GM19351 (cell line): ENCODE data around the gene NOM1.
"Not testable (repeated sequence)": the region's sequence is repeated elsewhere in the genome, so short reads cannot be mapped to it uniquely, and the experiment has no call there.

Experiments used
- ATAC-seq: cut with Tn5 transposase; IDR thresholded peaks from one replicate; pipeline ENCODE4 v1.9.1; 2021; ENCODE audit warnings: mild to moderate bottlenecking, moderate library complexity; ENCODE audit not compliant: unreplicated experiment

The NOM1 gene, protein sequence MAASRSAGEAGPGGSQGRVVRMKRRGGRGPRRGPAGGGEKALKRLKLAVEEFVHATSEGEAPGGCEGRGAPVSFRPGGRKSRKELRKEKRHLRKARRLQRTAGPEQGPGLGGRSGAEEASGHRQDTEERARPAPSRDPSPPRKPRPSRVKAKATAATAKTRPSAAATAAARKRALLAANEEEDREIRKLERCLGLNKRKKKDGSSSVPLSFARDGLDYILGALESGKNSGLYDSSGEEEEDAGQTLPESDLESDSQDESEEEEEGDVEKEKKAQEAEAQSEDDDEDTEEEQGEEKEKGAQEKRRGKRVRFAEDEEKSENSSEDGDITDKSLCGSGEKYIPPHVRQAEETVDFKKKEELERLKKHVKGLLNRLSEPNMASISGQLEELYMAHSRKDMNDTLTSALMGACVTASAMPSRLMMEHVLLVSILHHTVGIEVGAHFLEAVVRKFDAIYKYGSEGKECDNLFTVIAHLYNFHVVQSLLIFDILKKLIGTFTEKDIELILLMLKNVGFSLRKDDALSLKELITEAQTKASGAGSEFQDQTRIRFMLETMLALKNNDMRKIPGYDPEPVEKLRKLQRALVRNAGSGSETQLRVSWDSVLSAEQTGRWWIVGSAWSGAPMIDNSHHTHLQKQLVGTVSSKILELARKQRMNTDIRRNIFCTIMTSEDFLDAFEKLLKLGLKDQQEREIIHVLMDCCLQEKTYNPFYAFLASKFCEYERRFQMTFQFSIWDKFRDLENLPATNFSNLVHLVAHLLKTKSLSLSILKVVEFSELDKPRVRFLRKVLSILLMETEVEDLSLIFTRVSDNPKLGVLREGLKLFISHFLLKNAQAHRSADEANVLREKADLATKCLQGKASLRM

DNA sequence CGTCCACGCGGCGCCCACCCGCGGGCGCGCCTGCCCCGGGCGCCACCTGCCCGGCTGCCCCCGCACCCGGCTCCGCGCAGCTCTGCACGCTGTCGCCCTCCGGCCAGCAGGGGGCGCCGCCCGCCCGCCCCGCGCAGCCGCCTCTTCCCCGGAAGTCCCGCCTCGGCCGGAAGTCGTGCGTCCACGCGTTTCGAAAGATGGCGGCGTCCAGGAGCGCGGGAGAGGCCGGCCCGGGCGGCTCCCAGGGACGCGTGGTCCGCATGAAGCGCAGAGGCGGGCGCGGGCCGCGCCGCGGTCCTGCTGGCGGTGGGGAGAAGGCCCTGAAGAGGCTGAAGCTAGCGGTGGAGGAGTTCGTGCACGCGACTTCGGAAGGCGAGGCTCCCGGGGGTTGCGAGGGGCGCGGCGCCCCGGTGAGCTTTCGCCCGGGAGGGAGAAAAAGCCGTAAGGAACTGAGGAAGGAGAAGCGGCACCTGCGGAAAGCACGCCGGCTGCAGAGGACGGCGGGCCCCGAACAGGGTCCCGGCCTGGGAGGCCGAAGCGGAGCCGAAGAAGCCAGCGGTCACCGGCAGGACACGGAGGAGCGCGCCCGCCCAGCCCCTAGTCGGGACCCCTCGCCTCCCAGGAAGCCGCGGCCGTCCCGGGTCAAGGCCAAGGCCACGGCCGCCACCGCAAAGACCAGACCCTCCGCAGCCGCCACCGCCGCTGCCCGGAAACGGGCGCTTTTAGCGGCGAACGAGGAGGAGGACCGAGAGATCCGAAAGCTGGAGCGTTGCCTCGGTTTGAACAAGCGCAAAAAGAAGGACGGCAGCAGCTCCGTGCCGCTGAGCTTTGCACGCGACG, at the start of gene NOM1:
Gene NOM1 (plus strand): TSS at position 172 of the 840 bp plus-strand sequence. CDS start 26 bp downstream, at position 198.
- peak; percentile 90 for ATAC-seq

DNA sequence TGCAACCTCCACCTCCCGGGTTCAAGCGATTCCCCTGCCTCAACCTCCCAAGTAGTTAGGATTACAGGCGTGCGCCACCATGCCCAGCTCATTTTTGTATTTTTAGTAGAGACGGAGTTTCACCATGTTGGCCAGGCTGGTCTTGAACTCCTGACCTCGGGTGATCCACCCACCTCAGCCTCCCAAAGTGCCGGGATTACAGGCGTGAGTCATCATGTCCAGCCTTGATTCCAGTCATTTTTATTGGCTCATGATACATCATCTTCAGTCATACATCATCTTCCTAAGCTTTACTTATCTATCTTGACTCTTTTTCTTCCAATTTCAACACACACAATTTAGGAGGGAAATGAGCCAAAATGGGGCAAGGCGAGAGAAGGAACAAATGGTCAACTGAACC, 49.4 kb upstream of the NOM1 start:
- ATAC-seq = not testable (repeated sequence)

DNA sequence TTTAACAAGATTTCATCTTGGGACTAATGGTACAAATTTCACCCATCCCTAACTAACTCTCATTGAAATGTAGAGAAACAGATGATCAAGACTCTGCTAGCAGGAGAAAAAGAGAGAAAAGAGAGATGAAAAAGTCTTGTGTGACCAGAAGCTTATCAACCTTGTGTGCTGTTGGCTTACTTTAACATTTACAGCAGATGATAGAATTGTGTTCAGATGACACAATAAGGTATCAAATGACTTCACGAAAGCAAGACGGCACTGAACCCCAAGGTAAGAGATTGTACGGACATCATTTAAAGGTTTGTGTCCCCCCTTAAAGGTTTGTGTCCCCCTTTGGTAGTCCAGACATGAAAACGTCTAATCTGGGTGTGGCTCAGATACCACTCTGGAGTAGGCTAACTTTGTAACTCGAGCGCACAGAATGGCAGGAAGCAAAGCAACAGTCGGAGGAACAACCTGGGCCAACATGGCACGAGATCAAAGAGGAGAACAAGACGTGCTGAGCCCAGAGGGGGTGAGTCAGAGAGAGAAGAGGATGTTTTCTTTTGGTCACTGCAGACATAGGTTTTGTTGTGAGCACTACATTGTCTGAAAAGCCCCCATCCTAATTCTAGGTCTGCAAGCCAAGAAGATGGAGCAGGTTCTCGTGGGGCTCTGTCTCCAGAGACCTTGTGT, 46.1 kb upstream of the NOM1 start:
- no peak for ATAC-seq

DNA sequence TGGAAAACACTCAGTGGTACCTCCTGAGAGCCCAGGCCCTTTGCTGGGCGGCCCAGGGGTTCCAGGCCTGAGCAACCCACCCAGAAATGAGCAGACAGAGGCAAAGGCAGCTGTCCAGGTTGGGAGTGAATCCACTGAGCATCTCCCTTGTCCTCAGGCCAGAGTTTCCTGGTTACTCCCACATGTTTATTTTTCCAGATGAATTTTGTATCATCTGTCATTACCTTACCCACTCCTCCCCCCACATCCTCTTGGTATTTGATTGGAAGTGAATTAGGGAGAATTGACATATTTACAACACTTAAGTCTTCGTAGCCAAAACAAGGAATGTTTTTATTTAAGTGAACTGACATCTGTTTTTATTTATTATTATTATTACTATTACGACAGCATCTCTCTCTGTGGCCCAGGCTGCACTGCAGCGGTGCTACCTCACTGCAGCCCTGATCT, 43.3 kb upstream of the NOM1 start:
- ATAC-seq = no peak

DNA sequence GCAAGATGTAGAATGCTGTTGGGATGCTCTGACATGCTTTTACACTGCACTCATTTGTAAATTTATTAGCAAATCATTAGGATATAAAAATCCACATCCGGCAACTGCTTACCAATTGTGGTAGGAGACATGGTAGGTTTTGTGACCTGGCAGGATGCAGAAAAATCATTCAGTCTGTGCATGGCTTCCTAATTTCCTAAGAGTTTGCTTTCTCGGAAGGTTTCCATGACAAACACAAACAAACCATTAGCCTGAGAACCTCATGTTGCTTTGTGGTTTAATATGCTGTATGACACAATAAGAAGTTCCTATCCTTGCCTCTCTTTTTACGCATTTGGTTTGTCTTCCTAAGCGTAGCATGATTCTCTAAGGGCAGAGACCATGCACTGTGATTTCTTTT, 41.9 kb upstream of the NOM1 start:
- ATAC-seq = no peak

DNA sequence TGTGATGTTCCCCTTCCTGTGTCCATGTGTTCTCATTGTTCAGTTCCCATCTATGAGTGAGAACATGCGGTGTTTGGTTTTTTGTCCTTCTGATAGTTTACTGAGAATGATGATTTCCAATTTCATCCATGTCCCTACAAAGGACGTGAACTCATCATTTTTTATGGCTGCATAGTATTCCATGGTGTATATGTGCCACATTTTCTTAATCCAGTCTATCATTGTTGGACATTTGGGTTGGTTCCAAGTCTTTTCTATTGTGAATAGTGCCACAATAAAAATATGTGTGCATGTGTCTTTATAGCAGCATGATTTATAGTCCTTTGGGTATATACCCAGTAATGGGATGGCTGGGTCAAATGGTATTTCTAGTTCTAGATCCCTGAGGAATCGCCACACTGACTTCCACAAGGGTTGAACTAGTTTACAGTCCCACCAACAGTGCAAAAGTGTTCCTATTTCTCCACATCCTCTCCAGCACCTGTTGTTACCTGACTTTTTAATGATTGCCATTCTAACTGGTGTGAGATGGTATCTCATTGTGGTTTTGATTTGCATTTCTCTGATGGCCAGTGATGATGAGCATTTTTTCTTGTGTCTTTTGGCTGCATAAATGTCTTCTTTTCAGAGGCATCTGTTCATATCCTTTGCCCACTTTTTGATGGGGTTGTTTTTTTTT, 39.8 kb upstream of the NOM1 start:
- ATAC-seq = not testable (repeated sequence)

DNA sequence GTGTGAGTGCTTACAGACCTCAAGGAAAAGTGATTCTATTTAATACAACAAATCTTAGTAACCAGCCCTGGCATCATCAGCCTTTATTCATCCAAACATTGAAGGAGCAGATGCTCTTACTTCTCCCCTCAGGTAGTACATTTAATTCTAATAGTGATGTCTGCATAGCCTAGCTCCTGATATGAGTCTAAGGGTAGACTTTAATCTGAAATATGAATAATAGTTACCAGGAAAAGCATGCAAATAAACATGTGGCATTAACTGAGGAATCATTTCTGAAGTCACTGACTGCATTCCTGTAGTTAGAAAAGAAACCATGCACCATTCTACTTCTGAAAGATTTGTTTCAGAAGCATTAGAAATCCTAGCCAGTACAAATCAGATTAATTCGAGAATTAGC, 30.9 kb upstream of the NOM1 start:
- no peak for ATAC-seq

DNA sequence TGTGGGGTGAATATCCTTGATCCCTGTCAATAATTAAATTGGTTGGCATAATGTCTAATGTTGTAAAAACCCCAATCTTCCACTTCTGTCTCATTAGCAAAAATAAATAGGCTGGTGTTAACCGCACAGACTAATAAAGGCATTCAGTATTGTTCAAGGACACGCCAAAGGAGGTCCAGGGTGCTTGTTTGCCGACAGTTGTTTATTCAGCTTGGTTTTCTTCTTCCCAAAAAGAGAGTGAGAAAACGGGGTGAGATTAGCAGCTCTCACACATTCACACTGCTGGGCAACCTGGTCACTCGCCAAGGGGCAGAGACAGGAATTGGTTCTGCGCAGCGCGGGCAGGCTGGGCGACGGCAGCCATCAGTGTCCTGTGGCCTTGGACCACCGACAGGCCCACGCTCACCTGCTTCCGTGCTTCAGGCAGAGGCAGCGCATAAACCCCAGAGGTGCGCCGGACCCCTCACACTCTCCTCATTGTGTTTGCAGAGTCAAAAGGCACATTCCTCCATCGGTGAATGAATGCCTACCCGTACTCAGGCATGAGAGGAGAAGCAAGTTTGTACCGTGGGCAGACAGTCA, 30.3 kb upstream of the NOM1 start:
- no peak for ATAC-seq

DNA sequence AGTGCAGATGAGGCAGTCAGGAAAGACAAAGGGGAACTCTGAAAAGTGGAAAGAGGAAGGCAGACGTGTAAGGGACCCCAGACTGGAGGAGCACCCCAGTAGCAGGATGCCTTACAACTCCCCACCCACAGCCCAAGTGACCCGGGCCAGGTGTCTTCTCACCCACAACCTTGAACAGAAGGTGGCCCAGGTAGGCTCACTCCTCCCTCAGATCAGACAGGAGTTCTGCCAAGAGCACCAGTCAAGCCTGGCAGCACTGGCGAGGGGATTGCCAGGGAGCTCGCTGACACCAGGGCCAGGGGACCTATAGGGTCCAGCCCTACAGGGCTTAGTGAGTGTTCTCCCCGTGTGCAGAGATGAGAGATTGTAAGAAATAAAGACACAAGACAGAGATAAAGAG, 29.4 kb upstream of the NOM1 start:
- no peak for ATAC-seq

DNA sequence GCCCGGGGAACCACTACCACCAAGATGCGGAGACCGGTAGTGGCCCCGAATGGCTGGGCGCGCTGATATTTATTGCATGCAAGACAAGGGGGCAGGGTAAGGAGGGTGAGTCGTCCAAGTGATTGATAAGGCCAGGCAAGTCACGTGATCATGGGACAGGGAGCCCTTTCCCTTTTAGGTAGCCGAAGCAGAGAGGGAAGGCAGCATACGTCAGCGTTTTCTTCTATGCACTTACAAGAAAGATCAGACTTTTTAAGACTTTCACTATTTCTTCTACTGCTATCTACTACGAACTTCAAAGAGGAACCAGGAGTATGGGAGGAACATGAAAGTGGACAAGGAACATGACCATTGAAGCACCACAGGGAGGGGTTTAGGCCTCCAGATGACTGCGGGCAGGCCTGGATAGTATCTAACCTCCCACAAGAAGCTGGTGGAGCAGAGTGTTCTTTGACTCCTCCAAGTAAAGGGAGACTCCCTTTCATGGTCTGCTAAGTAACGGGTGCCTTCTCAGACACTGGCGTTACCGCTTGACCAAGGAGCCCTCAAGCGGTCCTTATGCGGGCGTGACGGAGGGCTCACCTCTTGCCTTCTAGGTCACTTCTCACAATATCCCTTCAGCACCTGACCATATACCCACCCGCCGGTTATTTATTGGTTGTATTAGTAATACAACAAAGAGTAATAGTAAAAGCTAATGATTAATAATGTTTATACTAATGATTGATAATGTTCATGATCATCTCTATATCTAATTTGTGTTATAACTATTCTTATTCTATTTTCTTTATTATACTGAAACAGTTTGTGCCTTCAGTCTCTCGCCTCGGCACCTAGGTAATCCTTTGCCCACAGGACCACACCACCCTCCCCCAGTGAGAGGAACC, 28.8 kb upstream of the NOM1 start:
- ATAC-seq = not testable (repeated sequence)

DNA sequence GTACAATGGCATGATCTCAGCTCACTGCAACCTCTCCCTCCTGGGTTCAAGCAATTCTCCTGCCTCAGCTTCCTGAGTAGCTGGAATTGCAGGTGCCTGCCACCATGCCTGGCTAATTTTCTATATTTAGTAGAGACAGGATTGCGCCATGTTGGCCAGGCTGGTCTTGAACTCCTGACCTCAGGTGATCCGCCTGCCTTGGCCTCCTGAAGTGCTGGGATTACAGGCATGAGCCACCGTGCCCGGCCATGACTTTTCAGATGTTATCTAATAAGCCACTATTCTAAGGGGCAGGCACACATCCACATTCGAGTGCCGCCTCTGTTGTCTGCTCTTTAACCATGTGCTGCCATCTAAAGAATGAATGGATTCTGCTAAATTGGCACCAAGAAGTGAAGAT, 27.2 kb upstream of the NOM1 start:
- not testable (repeated sequence) for ATAC-seq

DNA sequence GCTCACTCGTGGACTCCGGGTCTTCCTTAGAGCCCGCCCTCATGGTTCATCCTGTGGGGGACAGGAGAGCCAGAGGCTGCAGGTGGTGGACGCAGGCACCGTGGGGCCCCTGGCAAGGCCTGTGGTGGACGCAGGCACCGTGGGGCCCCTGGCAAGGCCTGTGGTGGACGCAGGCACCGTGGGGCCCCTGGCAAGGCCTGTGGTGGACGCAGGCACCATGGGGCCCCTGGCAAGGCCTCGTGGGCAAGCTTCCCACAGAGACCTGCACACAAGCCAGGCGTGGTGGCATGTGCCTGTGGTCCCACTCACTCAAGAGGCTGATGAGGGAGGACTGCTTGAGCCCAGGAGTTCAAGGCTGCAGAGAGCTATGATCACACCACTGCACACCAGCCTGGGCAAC, 23.7 kb upstream of the NOM1 start:
- not testable (repeated sequence) for ATAC-seq

DNA sequence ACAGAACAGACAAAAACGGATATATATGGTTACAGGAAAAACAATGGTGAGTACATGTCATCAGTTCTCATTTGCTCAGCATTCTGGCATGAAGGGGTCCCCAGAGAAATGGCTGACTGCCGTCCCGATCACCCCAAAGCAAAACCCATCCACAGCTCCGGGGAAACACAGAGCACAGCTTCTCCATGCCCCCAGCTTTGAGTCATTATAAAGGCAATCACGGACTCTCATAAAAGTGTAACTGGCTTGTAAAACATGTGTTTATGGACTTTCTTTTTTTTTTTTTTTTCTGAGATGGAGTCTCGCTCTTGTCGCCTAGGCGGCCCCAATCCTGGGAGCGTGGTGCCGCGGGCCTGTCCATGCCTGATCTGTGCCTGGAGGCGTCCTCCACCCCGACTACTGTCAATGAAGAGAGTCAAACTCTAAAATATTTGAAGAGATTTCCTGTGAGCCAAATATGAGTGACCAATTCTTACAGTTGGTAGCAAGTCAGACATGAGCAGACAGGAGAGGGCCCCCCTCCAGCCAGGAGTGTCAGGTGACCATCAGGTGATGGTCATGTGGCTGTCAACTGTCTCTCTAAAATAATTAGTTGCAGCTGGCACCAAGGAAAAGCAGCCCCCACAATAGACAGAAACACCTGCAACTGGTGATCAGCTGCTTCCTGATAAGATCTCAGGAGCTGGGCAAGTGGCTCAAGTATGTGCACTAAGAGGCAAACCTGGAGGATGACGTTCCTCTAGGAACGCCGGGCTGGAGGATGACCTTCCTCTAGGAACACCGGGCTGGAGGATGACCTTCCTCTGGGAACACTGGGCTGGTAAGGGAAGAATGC, 21.7 kb upstream of the NOM1 start:
- no peak for ATAC-seq

DNA sequence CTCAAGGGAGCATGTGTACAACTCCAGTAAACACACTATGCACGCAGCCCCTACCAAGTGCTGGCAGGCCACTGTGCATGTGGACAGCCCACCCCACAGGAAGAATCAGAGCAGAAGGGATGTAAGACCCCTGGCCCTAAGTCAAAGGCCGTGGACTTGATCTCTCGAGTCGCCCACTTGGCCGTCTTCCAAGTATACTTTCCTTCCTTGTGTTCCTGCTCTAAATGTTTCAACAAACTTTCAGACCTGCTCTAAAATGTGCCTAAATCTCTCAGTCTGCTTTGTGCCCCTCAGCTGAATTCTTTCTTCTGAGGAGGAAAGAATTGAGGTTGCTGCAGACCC, 21.1 kb upstream of the NOM1 start:
- ATAC-seq = no peak

DNA sequence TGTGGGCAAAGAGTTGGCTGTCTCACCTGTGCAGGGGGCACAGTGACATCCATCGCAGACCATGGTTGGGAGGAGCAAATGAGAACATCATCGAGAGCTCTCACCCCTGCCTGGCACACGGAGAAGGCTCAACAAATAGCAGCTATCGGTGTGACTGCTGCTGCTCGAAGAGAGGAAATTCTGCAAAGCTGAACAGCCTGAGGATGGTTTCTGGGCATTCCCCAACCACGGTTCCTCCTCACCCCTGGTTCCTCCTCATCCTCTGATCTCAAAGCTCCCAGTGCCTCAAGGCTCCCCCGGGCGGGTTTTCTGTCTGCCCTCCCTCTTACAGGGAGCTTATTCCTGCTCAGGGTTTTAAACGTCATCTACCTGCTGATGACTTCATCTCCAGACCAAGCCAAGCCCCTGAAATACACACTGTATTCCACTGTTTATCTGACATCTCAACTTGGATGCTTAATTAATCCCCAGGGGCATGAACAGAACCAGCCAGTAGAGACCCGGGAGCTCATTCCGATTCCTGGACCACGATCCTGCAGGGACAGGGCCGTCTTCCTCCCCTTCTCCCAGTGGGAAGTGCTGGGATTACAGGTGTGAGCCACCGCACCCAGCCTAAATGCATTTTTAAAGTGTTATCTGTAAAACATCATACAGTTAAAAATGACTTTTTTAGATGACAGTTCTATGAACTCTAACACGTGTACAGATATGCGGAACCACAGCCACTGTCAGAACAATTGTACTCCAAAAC, 19.5 kb upstream of the NOM1 start:
- ATAC-seq = no peak

DNA sequence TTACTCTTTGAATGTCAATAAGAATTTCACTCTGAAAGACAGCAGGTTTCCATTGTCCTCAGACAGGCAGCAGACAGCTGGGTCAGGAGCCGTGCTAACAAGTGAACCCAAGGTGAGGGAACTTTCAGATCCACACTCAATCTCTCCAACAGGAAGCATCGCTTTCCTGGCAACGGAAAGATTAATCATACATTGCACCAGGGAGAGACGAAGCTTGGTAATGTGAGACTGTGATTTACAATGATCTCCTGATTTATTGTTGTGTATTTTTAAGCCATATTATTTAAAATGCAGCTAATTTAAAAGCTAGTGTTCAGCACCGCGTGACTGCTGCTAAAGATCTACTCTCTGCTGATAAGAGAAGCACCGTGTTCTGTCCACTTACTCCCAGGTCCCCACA, 17.5 kb upstream of the NOM1 start:
- no peak for ATAC-seq

DNA sequence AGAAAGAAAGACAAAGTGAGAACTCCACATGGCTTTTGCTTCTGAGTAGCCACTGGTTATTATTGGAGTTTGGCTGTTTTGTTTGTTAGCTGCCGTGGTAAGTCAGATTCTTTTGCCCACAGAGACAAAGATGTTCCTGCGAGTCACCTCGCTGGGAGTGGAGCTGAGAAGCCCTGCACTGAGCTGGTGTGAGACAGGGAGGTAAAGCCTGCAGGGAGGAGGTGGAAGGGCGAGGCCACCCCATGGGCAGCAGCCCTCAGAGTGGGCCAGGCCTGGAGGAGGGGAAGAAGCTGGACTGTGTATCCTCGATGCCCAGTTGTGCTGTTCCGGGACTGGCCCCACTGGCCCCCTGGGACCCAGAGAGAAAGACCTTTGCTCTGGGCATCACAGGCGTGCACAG, 14.3 kb upstream of the NOM1 start:
- no peak for ATAC-seq
